Loucy (cell line): ENCODE results near the gene SRD5A1.

Source experiments
- H2AFZ ChIP-seq: fragments of 200-600 bp; sonication (generic); 2 replicates; pipeline ENCODE4 v1.6.0; 2016; ENCODE audit warnings: antibody characterized with exemption, mild to moderate bottlenecking, low read length, moderate library complexity
- H3F3A ChIP-seq: fragments of 200-600 bp; 2 replicates; pipeline ENCODE4 v1.6.0; 2016; ENCODE audit warnings: antibody characterized with exemption, low read depth, mild to moderate bottlenecking
- H3K27me3 ChIP-seq: fragments of 200-600 bp; sonication (generic); 2 replicates; pipeline ENCODE4 v1.6.1; 2014; ENCODE audit warnings: low read length, mild to moderate bottlenecking; ENCODE audit not compliant: insufficient read depth, poor library complexity, severe bottlenecking
- H3K36me3 ChIP-seq: fragments of 200-600 bp; sonication (generic); 2 replicates; pipeline ENCODE4 v1.6.1; 2016; ENCODE audit warnings: low read length; ENCODE audit not compliant: insufficient read depth
- H3K4me1 ChIP-seq: fragments of 200-600 bp; sonication (generic); 2 replicates; pipeline ENCODE4 v1.5.1; 2014; ENCODE audit warnings: low read length, mild to moderate bottlenecking; ENCODE audit not compliant: insufficient read depth, poor library complexity, severe bottlenecking
- H3K4me2 ChIP-seq: fragments of 200-600 bp; sonication (generic); 2 replicates; pipeline ENCODE4 v1.6.0; 2014; ENCODE audit warnings: antibody characterized with exemption, low read length, low read depth, mild to moderate bottlenecking; ENCODE audit not compliant: poor library complexity, severe bottlenecking
- H3K4me3 ChIP-seq: fragments of 200-600 bp; sonication (generic); 2 replicates; pipeline ENCODE4 v1.5.1; 2014; ENCODE audit warnings: low read length, mild to moderate bottlenecking, mixed read lengths; ENCODE audit not compliant: poor library complexity, severe bottlenecking
- H3K79me2 ChIP-seq: fragments of 200-600 bp; sonication (generic); 2 replicates; pipeline ENCODE4 v1.6.1; 2014; ENCODE audit warnings: low read length; ENCODE audit not compliant: insufficient read depth
- H3K9ac ChIP-seq: fragments of 200-600 bp; sonication (generic); 2 replicates; pipeline ENCODE4 v1.6.0; 2014; ENCODE audit warnings: mild to moderate bottlenecking, low read depth, low read length, moderate library complexity; ENCODE audit not compliant: poor library complexity, severe bottlenecking
- H3K9me2 ChIP-seq: fragments of 200-600 bp; sonication (generic); replicated peaks from 2 replicates; pipeline ENCODE4 v1.6.1; 2016; ENCODE audit warnings: low read depth, low read length, mixed read lengths
- H3K9me3 ChIP-seq: fragments of 200-600 bp; sonication (generic); 2 replicates; pipeline ENCODE4 v1.6.1; 2014; ENCODE audit warnings: mild to moderate bottlenecking, antibody characterized with exemption, low read length, low read depth; ENCODE audit not compliant: insufficient read depth
- H4K20me1 ChIP-seq: fragments of 200-600 bp; sonication (generic); 2 replicates; pipeline ENCODE4 v1.6.0; 2014; ENCODE audit warnings: antibody characterized with exemption, low read length, mild to moderate bottlenecking; ENCODE audit not compliant: insufficient read depth, poor library complexity, severe bottlenecking
- EZH2phosphoT487 ChIP-seq: fragments of 200-600 bp; IDR thresholded peaks from 2 replicates; pipeline ENCODE4 v1.6.1; 2018; ENCODE audit warnings: antibody characterized with exemption, mild to moderate bottlenecking, moderate library complexity, borderline replicate concordance
- TF ChIP-seq, protein P1 (sequence below): fragments of 200-600 bp; sonication (generic); conservative IDR thresholded peaks from 2 replicates; pipeline ENCODE4 v1.5.1; 2014; ENCODE audit warnings: mild to moderate bottlenecking, antibody characterized with exemption, low read length

The SRD5A1 gene

DNA sequence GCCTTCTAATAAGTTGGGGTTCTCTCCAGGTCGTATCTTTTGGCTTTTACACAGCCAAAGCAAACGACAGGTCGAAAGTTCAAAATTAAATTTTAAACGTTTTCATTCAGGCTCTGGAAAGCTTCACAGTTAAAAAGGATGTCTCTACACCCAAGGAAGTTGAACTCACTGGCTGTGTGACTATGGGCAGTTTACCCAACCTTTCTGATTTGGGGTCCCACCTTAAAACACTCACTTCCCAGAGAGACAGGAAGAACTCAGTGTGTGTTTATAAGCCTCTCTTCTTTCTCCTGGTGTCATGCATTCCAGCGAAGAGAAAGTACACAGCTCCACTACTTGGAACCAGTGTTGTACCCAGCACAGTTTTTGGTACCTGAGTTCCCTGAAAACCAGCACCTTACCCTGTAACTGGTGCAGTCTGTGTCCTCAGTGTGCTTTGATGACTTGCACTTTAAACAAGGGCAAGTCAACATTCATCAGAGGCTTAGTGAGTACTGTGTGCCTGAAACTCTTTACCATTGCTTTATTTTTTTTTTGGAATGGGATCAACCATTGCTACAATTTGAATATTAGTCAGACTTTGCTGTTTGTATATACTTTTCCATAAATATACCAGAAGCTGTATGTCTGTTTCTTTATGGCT, 1.7 kb downstream of the SRD5A1 start:
- Histone ChIP-seq H3K27me3 (no peaks in the 10 kb centered on the region), H3K4me3 (peak overlapping the region; percentile 97), H4K20me1 (peaks cover 29% of the 10 kb centered on the region), H3K79me2 (peaks cover 58% of the 10 kb centered on the region), H3K9ac (no peak overlapping the region), H3K4me1 (peaks cover 25% of the 10 kb centered on the region), H2AFZ (no peak overlapping the region), H3F3A (no peaks in the 10 kb centered on the region), H3K9me2 (no peaks in the 10 kb centered on the region), H3K36me3 (no peaks in the 10 kb centered on the region), H3K4me2 (peak overlapping the region; percentile 91), H3K9me3 (no peaks in the 10 kb centered on the region)
- TF ChIP-seq, protein P1, sequence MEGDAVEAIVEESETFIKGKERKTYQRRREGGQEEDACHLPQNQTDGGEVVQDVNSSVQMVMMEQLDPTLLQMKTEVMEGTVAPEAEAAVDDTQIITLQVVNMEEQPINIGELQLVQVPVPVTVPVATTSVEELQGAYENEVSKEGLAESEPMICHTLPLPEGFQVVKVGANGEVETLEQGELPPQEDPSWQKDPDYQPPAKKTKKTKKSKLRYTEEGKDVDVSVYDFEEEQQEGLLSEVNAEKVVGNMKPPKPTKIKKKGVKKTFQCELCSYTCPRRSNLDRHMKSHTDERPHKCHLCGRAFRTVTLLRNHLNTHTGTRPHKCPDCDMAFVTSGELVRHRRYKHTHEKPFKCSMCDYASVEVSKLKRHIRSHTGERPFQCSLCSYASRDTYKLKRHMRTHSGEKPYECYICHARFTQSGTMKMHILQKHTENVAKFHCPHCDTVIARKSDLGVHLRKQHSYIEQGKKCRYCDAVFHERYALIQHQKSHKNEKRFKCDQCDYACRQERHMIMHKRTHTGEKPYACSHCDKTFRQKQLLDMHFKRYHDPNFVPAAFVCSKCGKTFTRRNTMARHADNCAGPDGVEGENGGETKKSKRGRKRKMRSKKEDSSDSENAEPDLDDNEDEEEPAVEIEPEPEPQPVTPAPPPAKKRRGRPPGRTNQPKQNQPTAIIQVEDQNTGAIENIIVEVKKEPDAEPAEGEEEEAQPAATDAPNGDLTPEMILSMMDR = no peak
- TF ChIP-seq EZH2phosphoT487 = no peak

DNA sequence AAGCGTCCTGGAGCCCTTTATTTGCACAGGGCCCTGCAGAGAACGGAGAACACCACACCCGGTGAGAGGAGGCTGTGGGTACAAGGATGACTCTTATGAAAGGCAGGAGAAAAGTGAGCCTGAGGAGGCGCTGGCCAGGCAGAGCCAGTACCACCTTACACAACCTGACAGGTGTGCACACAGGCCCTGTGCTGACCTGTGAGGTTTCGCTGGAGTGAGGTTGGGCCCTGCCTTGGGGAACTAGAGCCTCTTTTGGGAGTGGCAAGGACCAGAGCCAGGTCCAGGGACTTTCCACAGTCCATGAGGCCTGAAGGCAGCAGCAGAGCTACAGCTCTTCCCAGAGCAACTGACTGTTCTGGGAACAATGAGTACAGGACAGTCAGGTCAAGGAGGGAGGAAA, 3.1 kb downstream of the SRD5A1 start:
- Histone ChIP-seq H3K36me3 (no peaks in the 10 kb centered on the region), H4K20me1 (peaks cover 16% of the 10 kb centered on the region), H3K9me2 (no peaks in the 10 kb centered on the region), H2AFZ (no peak overlapping the region), H3K4me2 (no peak overlapping the region), H3K9me3 (no peaks in the 10 kb centered on the region), H3F3A (no peaks in the 10 kb centered on the region), H3K27me3 (no peaks in the 10 kb centered on the region), H3K4me1 (peaks cover 20% of the 10 kb centered on the region), H3K4me3 (no peak overlapping the region), H3K79me2 (peaks cover 45% of the 10 kb centered on the region), H3K9ac (no peak overlapping the region)
- no peak for TF ChIP-seq EZH2phosphoT487
- TF ChIP-seq, protein P1 = no peak

DNA sequence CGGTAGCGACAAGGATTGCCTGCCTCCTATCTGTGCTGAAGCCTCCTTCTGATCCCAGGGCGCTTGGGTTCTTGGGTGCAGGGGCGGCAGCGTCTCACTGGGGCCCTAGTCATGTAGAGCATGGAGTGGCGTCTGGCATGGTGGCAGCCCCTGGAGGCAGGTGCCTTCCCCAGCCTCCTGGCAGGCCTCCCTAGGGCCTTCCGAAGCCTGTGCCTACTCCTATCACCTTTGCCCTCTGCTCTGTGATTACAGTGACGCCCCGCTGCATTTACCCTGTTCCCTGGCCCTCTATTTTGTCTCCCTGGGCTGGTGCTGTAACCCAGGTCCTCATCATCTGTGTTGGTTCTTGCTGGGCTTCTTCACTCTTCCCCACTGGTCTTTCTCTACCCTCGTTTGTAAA, 3.8 kb downstream of the SRD5A1 start:
- H3K4me1 ChIP-seq = peaks cover 12% of the 10 kb centered on the region

More for the DNA sequence above, 3.8 kb downstream of the SRD5A1 start:
- Histone ChIP-seq H3K27me3 (no peaks in the 10 kb centered on the region), H3K9ac (no peak overlapping the region), H3K36me3 (no peaks in the 10 kb centered on the region), H3K9me2 (no peaks in the 10 kb centered on the region), H3K79me2 (peaks cover 37% of the 10 kb centered on the region), H3F3A (no peaks in the 10 kb centered on the region), H3K4me3 (no peak overlapping the region), H2AFZ (no peak overlapping the region), H3K9me3 (no peaks in the 10 kb centered on the region), H4K20me1 (peaks cover 8% of the 10 kb centered on the region), H3K4me2 (no peak overlapping the region)
- TF ChIP-seq EZH2phosphoT487 = no peak
- TF ChIP-seq, protein P1 = no peak
